SK-N-SH (cell line): ENCODE data around the gene RRAD. TPM values are rescaled to one million over a fixed set of nuclear protein-coding genes. Genes with fewer than 3 reads are reported as not detected.

Experiments used
- CTCF ChIA-PET: fragments of 300-600, 350-600 bp; formaldehyde crosslinking; extraction: SDS; loops from one replicate; lab custom pipeline; 2021; lab: Yijun Ruan, JAX
- POLR2A ChIA-PET: fragments of 350-600 bp; sonication (Branson Sonifier 250); formaldehyde crosslinking; extraction: SDS; loops from one replicate; lab custom pipeline; 2020; ENCODE audit warnings: antibody characterized with exemption, inconsistent platforms; lab: Yijun Ruan, JAX
- DNase-seq: peaks from one replicate; pipeline ENCODE4 v3.0.0; 2012
- H2AFZ ChIP-seq: fragments of 200-600 bp; sonication (generic); 2 replicates; pipeline ENCODE4 v1.8.1; 2016; ENCODE audit warnings: antibody characterized with exemption, mild to moderate bottlenecking, low read depth
- H3F3A ChIP-seq: fragments of 200-600 bp; sonication (generic); replicated peaks from 2 replicates; pipeline ENCODE3; 2016; ENCODE audit warnings: antibody characterized with exemption, mild to moderate bottlenecking; ENCODE audit not compliant: insufficient read depth
- H3K27ac ChIP-seq, 2 experiments: fragments of 200-500 bp in 1 of 2; fragments of 200-600 bp in 1 of 2; sonication (Bioruptor generic) in 1 of 2; sonication (generic), shearing (Covaris generic) in 1 of 2; 2 replicates each; pipeline versions ENCODE4 v1.5.1 to v1.6.1; 2014 to 2016; ENCODE audit warnings: low read depth in 2 of 2, inconsistent platforms in 1 of 2, low read length in 1 of 2, mild to moderate bottlenecking in 1 of 2, mixed read lengths in 1 of 2
- H3K27me3 ChIP-seq: fragments of 200-600 bp; sonication (generic), shearing (Covaris generic); 2 replicates; pipeline ENCODE4 v1.6.1; 2016; ENCODE audit warnings: mixed run types; ENCODE audit not compliant: insufficient read depth
- H3K36me3 ChIP-seq, 2 experiments: fragments of 200-500 bp in 1 of 2; fragments of 200-600 bp in 1 of 2; sonication (Bioruptor generic) in 1 of 2; sonication (generic) in 1 of 2; replicated peaks in 1 of 2; 2 replicates each; pipeline versions ENCODE3 to v1.5.1; 2014 to 2016; ENCODE audit warnings: low read length in 1 of 2, mild to moderate bottlenecking in 1 of 2; ENCODE audit not compliant: insufficient read depth in 2 of 2, control insufficient read depth in 1 of 2
- H3K4me1 ChIP-seq, 2 experiments: fragments of 200-500 bp in 1 of 2; fragments of 200-600 bp in 1 of 2; sonication (Bioruptor generic) in 1 of 2; sonication (generic), shearing (Covaris generic) in 1 of 2; 2 replicates each; pipeline versions ENCODE4 v1.5.1 to v1.6.1; 2014 to 2016; ENCODE audit warnings: low read depth in 1 of 2, low read length in 1 of 2, mixed run types in 1 of 2; ENCODE audit not compliant: insufficient read depth in 2 of 2, control insufficient read depth in 1 of 2
- H3K4me2 ChIP-seq: fragments of 200-600 bp; sonication (generic), shearing (Covaris generic); 2 replicates; pipeline ENCODE4 v1.6.1; 2017; ENCODE audit warnings: mixed run types
- H3K4me3 ChIP-seq, 2 experiments: fragments of 200-500 bp in 1 of 2; fragments of 200-600 bp in 1 of 2; sonication (Bioruptor generic) in 1 of 2; sonication (generic), shearing (Covaris generic) in 1 of 2; 2 replicates each; pipeline versions ENCODE4 v1.5.1 to v1.8.1; 2014 to 2016; ENCODE audit warnings: low read depth in 2 of 2, inconsistent platforms in 1 of 2, low read length in 1 of 2, mild to moderate bottlenecking in 1 of 2, mixed read lengths in 1 of 2, moderate library complexity in 1 of 2
- H3K79me2 ChIP-seq: fragments of 200-600 bp; sonication (generic); 2 replicates; pipeline ENCODE4 v1.8.1; 2017; ENCODE audit warnings: mild to moderate bottlenecking; ENCODE audit not compliant: insufficient read depth
- H3K9ac ChIP-seq: fragments of 200-600 bp; sonication (generic); 2 replicates; pipeline ENCODE4 v1.6.1; 2017; ENCODE audit warnings: mixed run types
- H3K9me2 ChIP-seq: fragments of 200-600 bp; sonication (generic); 2 replicates; pipeline ENCODE4 v1.6.1; 2017; ENCODE audit warnings: mixed run types
- H3K9me3 ChIP-seq: fragments of 200-600 bp; sonication (generic); 2 replicates; pipeline ENCODE4 v1.6.1; 2017; ENCODE audit warnings: mixed run types, mild to moderate bottlenecking, moderate library complexity
- H4K20me1 ChIP-seq: fragments of 200-600 bp; sonication (generic); 2 replicates; pipeline ENCODE4 v1.6.1; 2017; ENCODE audit warnings: mild to moderate bottlenecking, mixed run types; ENCODE audit not compliant: insufficient read depth
- EP300 ChIP-seq, 2 experiments: IDR thresholded peaks; 2 replicates each; pipeline versions ENCODE4 v1.4.0 to v1.6.1; 2012; ENCODE audit warnings: borderline replicate concordance in 1 of 2, low read depth in 1 of 2, low read length in 1 of 2
- EZH2phosphoT487 ChIP-seq: fragments of 200-600 bp; sonication (generic); IDR thresholded peaks from 2 replicates; pipeline ENCODE4 v1.6.1; 2017; ENCODE audit warnings: low read depth, mixed run types, mild to moderate bottlenecking, antibody characterized with exemption, moderate library complexity, borderline replicate concordance
- FOSL2 ChIP-seq: IDR thresholded peaks from 2 replicates; pipeline ENCODE4 v1.4.0; 2012; ENCODE audit warnings: low read depth, mild to moderate bottlenecking, moderate library complexity, borderline replicate concordance
- GABPA ChIP-seq: IDR thresholded peaks from 2 replicates; pipeline ENCODE4 v1.4.0; 2012; ENCODE audit warnings: low read depth, mild to moderate bottlenecking
- GATA2 ChIP-seq: sonication (generic); formaldehyde crosslinking; IDR thresholded peaks from 2 replicates; pipeline ENCODE4 v1.5.0; 2020; ENCODE audit warnings: mild to moderate bottlenecking, missing genetic modification reagents
- JUND ChIP-seq: IDR thresholded peaks from 2 replicates; pipeline ENCODE4 v1.4.0; 2012
- POLR2AphosphoS5 ChIP-seq: IDR thresholded peaks from 2 replicates; pipeline ENCODE4 v1.6.1; 2012; ENCODE audit warnings: low read depth, low read length
- RAD21 ChIP-seq: IDR thresholded peaks from 2 replicates; pipeline ENCODE4 v1.6.1; 2012; ENCODE audit warnings: mild to moderate bottlenecking, low read length
- RFX5 ChIP-seq: IDR thresholded peaks from 2 replicates; pipeline ENCODE4 v1.6.1; 2012; ENCODE audit warnings: mild to moderate bottlenecking, improper control_type of control experiment, low read length
- RXRA ChIP-seq: IDR thresholded peaks from 2 replicates; pipeline ENCODE4 v1.4.0; 2012; ENCODE audit warnings: low read depth, mild to moderate bottlenecking, borderline replicate concordance
- SIN3A ChIP-seq: IDR thresholded peaks from 2 replicates; pipeline ENCODE4 v1.6.1; 2012; ENCODE audit warnings: low read depth, mild to moderate bottlenecking, low read length, moderate library complexity, borderline replicate concordance
- TAF1 ChIP-seq: IDR thresholded peaks from 2 replicates; pipeline ENCODE4 v1.6.1; 2012; ENCODE audit warnings: low read depth, mild to moderate bottlenecking, low read length, moderate library complexity, borderline replicate concordance
- TCF12 ChIP-seq: IDR thresholded peaks from 2 replicates; pipeline ENCODE4 v1.4.0; 2012
- WGBS: methylation state at CpG from one replicate; pipeline ENCODE4 v1.1.6; 2017; ENCODE audit warnings: low lambda C conversion rate; 5-methylcytosine and 5-hydroxymethylcytosine counted together
- polyA plus RNA-seq, 3 experiments: library from polyadenylated mRNA; depleted of rRNA; stranded (reverse); fragments of >200 nt; gene quantifications; 2 replicates each; pipeline ENCODE4 v1.2.3, GENCODE V29; 2012
- TF ChIP-seq, protein P1 (sequence below): IDR thresholded peaks from 2 replicates; pipeline ENCODE4 v1.4.0; 2012; ENCODE audit warnings: low read depth, borderline replicate concordance
- TF ChIP-seq, protein P2 (sequence below): fragments of 200-600 bp; sonication (generic); IDR thresholded peaks from 2 replicates; pipeline ENCODE4 v1.6.1; 2017; ENCODE audit warnings: antibody characterized with exemption, mild to moderate bottlenecking, moderate library complexity
- TF ChIP-seq, protein P3 (sequence below): IDR thresholded peaks from 2 replicates; pipeline ENCODE4 v1.4.0; 2012; ENCODE audit warnings: low read depth
- TF ChIP-seq, protein P4 (sequence below): IDR thresholded peaks from 2 replicates; pipeline ENCODE4 v1.6.1; 2012; ENCODE audit warnings: mild to moderate bottlenecking, low read depth, low read length, moderate library complexity
- TF ChIP-seq, protein P5 (sequence below): IDR thresholded peaks from 2 replicates; pipeline ENCODE4; 2012

RRAD gene
- polyA plus RNA-seq, 1 of the 3 experiments (the other 2 are of a cell fraction) = 9.3 TPM

DNA sequence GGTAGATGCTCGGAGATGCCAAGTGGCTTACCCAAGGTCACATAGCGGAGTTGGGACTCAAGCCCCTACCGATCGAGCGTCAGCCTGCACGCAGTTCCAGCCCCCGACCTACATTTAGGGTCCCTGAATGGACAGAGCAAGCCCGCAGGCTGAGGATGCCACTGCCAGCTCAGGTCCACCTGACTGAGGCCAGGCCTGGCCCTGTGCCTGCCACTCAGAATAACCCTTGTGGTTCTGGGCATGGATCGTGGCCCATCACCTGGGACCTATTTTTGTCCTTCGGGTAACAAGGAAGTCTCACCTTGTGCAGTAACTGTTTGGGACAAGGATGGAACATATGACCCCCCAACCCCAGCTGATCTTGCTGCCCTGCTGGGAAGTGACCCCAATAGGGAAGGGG is 23.7 kb downstream of the RRAD start:
- H3K9ac ChIP-seq = no peak overlapping the region
- H4K20me1 ChIP-seq = no peaks in the 10 kb centered on the region
- no peak for DNase-seq
- no peak overlapping the region for H2AFZ ChIP-seq
- ChIA-PET POLR2A (no interaction called here), CTCF (interaction anchor here (1.1 to 2.6 kb wide), 5 partner anchors 8 to 249 kb away, joined by 3 to 10 read pairs (median 5); partner anchors contain the start of gene B3GNT9)
- peaks cover 3% of the 10 kb centered on the region for H3F3A ChIP-seq
- no peaks in the 10 kb centered on the region for H3K9me3 ChIP-seq
- H3K4me3 ChIP-seq = no peak overlapping the region
- H3K9me2 ChIP-seq = no peaks in the 10 kb centered on the region
- WGBS = 93% methylated on average over 10 of the region's 10 CpGs
- no peak overlapping the region for H3K27ac ChIP-seq
- TF ChIP-seq TAF1 (no peak), RXRA (no peak), RAD21 (no peak), TCF12 (no peak), GATA2 (CRISPR knock-in tag) (no peak), FOSL2 (no peak), JUND (no peak), POLR2AphosphoS5 (no peak), EP300 (IDR thresholded peaks at IDR 0.05; ENCODE audit: borderline replicate concordance in 1 of 2, low read depth in 1 of 2, low read length in 1 of 2) (no peak), SIN3A (no peak), EZH2phosphoT487 (no peak), RFX5 (no peak), GABPA (no peak)
- TF ChIP-seq, protein P1, sequence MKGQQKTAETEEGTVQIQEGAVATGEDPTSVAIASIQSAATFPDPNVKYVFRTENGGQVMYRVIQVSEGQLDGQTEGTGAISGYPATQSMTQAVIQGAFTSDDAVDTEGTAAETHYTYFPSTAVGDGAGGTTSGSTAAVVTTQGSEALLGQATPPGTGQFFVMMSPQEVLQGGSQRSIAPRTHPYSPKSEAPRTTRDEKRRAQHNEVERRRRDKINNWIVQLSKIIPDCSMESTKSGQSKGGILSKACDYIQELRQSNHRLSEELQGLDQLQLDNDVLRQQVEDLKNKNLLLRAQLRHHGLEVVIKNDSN = no peak
- TF ChIP-seq, protein P2, sequence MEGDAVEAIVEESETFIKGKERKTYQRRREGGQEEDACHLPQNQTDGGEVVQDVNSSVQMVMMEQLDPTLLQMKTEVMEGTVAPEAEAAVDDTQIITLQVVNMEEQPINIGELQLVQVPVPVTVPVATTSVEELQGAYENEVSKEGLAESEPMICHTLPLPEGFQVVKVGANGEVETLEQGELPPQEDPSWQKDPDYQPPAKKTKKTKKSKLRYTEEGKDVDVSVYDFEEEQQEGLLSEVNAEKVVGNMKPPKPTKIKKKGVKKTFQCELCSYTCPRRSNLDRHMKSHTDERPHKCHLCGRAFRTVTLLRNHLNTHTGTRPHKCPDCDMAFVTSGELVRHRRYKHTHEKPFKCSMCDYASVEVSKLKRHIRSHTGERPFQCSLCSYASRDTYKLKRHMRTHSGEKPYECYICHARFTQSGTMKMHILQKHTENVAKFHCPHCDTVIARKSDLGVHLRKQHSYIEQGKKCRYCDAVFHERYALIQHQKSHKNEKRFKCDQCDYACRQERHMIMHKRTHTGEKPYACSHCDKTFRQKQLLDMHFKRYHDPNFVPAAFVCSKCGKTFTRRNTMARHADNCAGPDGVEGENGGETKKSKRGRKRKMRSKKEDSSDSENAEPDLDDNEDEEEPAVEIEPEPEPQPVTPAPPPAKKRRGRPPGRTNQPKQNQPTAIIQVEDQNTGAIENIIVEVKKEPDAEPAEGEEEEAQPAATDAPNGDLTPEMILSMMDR = no peak
- TF ChIP-seq, protein P3, sequence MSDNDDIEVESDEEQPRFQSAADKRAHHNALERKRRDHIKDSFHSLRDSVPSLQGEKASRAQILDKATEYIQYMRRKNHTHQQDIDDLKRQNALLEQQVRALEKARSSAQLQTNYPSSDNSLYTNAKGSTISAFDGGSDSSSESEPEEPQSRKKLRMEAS = no peak
- TF ChIP-seq, protein P4, sequence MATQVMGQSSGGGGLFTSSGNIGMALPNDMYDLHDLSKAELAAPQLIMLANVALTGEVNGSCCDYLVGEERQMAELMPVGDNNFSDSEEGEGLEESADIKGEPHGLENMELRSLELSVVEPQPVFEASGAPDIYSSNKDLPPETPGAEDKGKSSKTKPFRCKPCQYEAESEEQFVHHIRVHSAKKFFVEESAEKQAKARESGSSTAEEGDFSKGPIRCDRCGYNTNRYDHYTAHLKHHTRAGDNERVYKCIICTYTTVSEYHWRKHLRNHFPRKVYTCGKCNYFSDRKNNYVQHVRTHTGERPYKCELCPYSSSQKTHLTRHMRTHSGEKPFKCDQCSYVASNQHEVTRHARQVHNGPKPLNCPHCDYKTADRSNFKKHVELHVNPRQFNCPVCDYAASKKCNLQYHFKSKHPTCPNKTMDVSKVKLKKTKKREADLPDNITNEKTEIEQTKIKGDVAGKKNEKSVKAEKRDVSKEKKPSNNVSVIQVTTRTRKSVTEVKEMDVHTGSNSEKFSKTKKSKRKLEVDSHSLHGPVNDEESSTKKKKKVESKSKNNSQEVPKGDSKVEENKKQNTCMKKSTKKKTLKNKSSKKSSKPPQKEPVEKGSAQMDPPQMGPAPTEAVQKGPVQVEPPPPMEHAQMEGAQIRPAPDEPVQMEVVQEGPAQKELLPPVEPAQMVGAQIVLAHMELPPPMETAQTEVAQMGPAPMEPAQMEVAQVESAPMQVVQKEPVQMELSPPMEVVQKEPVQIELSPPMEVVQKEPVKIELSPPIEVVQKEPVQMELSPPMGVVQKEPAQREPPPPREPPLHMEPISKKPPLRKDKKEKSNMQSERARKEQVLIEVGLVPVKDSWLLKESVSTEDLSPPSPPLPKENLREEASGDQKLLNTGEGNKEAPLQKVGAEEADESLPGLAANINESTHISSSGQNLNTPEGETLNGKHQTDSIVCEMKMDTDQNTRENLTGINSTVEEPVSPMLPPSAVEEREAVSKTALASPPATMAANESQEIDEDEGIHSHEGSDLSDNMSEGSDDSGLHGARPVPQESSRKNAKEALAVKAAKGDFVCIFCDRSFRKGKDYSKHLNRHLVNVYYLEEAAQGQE = no peak
- TF ChIP-seq, protein P5, sequence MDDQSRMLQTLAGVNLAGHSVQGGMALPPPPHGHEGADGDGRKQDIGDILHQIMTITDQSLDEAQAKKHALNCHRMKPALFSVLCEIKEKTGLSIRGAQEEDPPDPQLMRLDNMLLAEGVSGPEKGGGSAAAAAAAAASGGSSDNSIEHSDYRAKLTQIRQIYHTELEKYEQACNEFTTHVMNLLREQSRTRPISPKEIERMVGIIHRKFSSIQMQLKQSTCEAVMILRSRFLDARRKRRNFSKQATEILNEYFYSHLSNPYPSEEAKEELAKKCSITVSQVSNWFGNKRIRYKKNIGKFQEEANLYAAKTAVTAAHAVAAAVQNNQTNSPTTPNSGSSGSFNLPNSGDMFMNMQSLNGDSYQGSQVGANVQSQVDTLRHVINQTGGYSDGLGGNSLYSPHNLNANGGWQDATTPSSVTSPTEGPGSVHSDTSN = no peak
- H3K27me3 ChIP-seq = no peaks in the 10 kb centered on the region
- H3K36me3 ChIP-seq = no peaks in the 10 kb centered on the region
- H3K4me1 ChIP-seq = peaks cover 19% of the 10 kb centered on the region in 2 experiments
- no peaks in the 10 kb centered on the region for H3K79me2 ChIP-seq
- no peak overlapping the region for H3K4me2 ChIP-seq
